Testis (tissue), 3 donors: ENCODE data around the gene CYP2J2. TPM values are rescaled to one million over a fixed set of nuclear protein-coding genes. Genes with fewer than 3 reads are reported as not detected.

ENCODE experiments used
- DNase-seq: peaks from one replicate; pipeline ENCODE4 v3.0.0-alpha.2; 2019
- H3K27ac ChIP-seq, 2 donors: fragments of 200-600 bp; sonication (generic); one replicate each; pipeline ENCODE4 v1.5.1; 2019
- H3K27me3 ChIP-seq: fragments of 200-600 bp; sonication (generic); one replicate; pipeline ENCODE4 v1.5.1; 2019
- H3K36me3 ChIP-seq: fragments of 200-600 bp; sonication (generic); one replicate; pipeline ENCODE4 v1.5.1; 2017; ENCODE audit warnings: low read depth; ENCODE audit errors: missing control alignments
- H3K4me1 ChIP-seq: fragments of 200-600 bp; sonication (generic); one replicate; pipeline ENCODE4 v1.5.1; 2019
- H3K4me3 ChIP-seq, 2 donors: fragments of 200-600 bp; sonication (generic); one replicate each; pipeline ENCODE4 v1.5.1; 2017 to 2019
- H3K9me3 ChIP-seq: fragments of 200-600 bp; sonication (generic); one replicate; pipeline ENCODE4 v1.5.1; 2017
- POLR2A ChIP-seq: fragments of 450-650 bp; IDR thresholded peaks from one replicate; pipeline ENCODE4 v1.6.1; 2017; ENCODE audit warnings: antibody characterized with exemption, mild to moderate bottlenecking, moderate library complexity
- WGBS, 2 donors: methylation state at CpG; one replicate each; pipeline ENCODE4 v1.1.5; 2018; 5-methylcytosine and 5-hydroxymethylcytosine counted together
- intact Hi-C: fragments of 100-400 bp; cut with DNase I; formaldehyde crosslinking; loops from one replicate; pipeline ENCODE4 v1.15.1; 2023; ENCODE audit warnings: low total_unique reads
- polyA plus RNA-seq: library from polyadenylated mRNA; stranded (reverse); fragments of 350-450 nt; fragmentation: Illumina TruSeq; extraction: RNeasy Lipid Tissue Mini Kit (QIAGEN cat#74804); gene quantifications from one replicate; pipeline ENCODE4 v1.2.3, GENCODE V29; 2014; ENCODE audit warnings: low read depth, low replicate concordance; ENCODE audit not compliant: insufficient read depth
- small RNA-seq, 2 donors: library from RNA; depleted of rRNA; stranded (forward); fragments of <200 nt; gene quantifications; one replicate each; pipeline ENCODE3, GENCODE V24; 2016
- total RNA-seq, 2 donors: library from RNA; depleted of rRNA; stranded (reverse); fragments of >200 nt; gene quantifications; one replicate each; pipeline ENCODE4 v1.2.3, GENCODE V29; 2016
- TF ChIP-seq, protein P1 (sequence below), 3 experiments: fragments of 450-650 bp in 2 of 3; fragments of 200-600 bp in 1 of 3; sonication (generic) in 1 of 3; IDR thresholded peaks; one replicate each; pipeline ENCODE4 v1.5.1; 2016 to 2019; ENCODE audit warnings: antibody characterized with exemption in 3 of 3, mild to moderate bottlenecking in 2 of 3, moderate library complexity in 1 of 3

Gene CYP2J2
- total and polyA plus RNA-seq, 3 donors from 2014 or later = 2.7 to 8.1 (median 3.1) TPM

DNA sequence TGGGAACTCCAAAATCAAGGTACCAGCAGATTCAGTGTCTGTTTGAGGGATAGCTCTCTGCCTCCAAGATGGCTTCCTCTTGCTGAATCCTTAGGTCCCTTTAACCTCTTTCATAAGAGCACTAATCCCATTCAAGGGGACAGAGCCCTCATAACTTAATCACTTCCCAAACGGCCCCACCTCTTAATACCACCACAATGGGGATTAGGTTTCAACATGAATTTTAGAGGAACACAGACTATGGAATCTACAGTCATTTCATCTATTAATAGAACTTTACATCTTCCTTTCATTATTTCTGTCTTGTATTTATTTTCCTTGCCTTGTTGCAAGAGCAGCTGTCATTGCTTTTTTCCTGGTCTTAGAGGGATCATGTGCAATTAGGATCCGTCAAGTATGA lies 81.5 kb downstream of the CYP2J2 start:
- no peak overlapping the region for H3K4me3 ChIP-seq
- no peak for TF ChIP-seq POLR2A
- TF ChIP-seq, protein P1, sequence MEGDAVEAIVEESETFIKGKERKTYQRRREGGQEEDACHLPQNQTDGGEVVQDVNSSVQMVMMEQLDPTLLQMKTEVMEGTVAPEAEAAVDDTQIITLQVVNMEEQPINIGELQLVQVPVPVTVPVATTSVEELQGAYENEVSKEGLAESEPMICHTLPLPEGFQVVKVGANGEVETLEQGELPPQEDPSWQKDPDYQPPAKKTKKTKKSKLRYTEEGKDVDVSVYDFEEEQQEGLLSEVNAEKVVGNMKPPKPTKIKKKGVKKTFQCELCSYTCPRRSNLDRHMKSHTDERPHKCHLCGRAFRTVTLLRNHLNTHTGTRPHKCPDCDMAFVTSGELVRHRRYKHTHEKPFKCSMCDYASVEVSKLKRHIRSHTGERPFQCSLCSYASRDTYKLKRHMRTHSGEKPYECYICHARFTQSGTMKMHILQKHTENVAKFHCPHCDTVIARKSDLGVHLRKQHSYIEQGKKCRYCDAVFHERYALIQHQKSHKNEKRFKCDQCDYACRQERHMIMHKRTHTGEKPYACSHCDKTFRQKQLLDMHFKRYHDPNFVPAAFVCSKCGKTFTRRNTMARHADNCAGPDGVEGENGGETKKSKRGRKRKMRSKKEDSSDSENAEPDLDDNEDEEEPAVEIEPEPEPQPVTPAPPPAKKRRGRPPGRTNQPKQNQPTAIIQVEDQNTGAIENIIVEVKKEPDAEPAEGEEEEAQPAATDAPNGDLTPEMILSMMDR (IDR thresholded peaks at IDR 0.05) = no peak
- H3K9me3 ChIP-seq = no peaks in the 10 kb centered on the region
- DNase-seq = no peak
- intact Hi-C loops = no loop called here
- H3K27ac ChIP-seq = no peak overlapping the region
- H3K36me3 ChIP-seq = no peaks in the 10 kb centered on the region
- 78 to 85% methylated on average over 2 of the region's 2 CpGs for WGBS, 2 donors
- H3K27me3 ChIP-seq = no peaks in the 10 kb centered on the region
- H3K4me1 ChIP-seq = no peaks in the 10 kb centered on the region

Small RNA genes within 50 kb of the gene (small RNA-seq; reads per million reads assigned to genes)
- 0 reads per million in 2 donors for gene RN7SL475P

Other genes starting within 250 kb of the CYP2J2 start
- gene HOOK1, start 111.8 kb downstream of the CYP2J2 start, total RNA-seq = 10 to 100 TPM; 20.1 to 59.8 TPM
- gene HOOK1, start 111.8 kb downstream of the CYP2J2 start, polyA plus RNA-seq = 65.8 TPM
- 10 to 100 TPM in 1 of 2 donors, 1 to 10 TPM in 1; 6.2 to 12.6 TPM for gene C1orf87, start 147.0 kb upstream of the CYP2J2 start, total RNA-seq
- gene C1orf87, start 147.0 kb upstream of the CYP2J2 start, polyA plus RNA-seq = 31.5 TPM